H1 (cell line): Measurements from ENCODE around the gene APBA3. TPM values are rescaled to one million over a fixed set of nuclear protein-coding genes. Genes with fewer than 3 reads are reported as not detected.

Source experiments
- ASH2L ChIP-seq: fragments of 200-600, 300-600 bp; sonication (generic); IDR thresholded peaks from one replicate; pipeline ENCODE4 v1.7.1; 2017; ENCODE audit warnings: low read length
- polyA plus RNA-seq, 7 experiments: library from polyadenylated mRNA; depleted of rRNA in 3 of 7; stranded (reverse) in 5 of 7; unstranded in 2 of 7; fragments of >200 nt in 5 of 7; fragments of 200-250 nt in 2 of 7; gene quantifications; 1 replicate in 5 of 7; 2 replicates in 1 of 7; 4 replicates in 1 of 7; pipeline versions ENCODE4 v1.2.1 to v1.2.3, GENCODE V29; 2011 to 2013; ENCODE audit warnings: missing spikeins in 2 of 7, mixed read lengths in 2 of 7
- total RNA-seq: library from RNA; stranded (reverse); fragmentation: NEBNext Ultra II Directional; extraction: Animal tissue kit (Norgen Biotek cat#: 25700); gene quantifications from 2 replicates; pipeline ENCODE4 v1.2.1, GENCODE V29; 2021

Gene APBA3
- total and polyA plus RNA-seq, 2 of the 8 experiments (the other 6 are each of a cell fraction or from before 2014, with no cell fraction given), result 21.4 to 36.9 TPM

DNA sequence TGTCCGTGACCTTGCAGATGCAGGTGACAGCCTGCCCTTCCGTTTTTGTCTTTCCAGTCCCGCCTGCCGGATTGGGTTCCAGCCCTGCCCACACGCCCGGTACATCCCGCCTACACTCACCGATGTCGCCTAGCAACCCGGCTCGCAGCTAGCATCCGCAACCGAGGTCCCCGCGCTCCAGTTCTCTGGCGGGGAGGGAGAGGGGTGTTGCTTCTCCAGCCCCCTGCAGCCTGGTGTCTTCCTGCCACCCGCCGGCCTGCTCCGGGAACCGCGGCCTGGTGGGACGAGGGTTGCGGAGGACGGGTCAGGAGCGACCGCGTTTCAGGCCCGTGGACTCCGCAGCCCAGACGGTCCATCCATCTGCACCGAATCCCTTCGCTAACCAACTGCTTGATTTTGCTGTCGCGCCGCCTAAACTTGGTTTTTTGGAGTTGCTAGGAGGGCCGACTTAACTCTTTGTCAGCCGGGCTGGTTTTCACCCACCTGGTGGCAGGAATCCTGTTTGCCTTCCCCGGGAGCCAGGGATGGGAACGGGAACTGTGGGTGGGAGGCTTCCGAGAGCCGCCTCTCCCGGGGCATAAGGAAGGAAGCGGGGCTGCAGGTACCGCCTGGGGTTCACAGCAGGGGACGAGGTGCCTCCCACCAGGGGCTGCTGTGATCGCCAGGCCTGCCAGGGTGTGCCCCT lies 40.1 kb upstream of the APBA3 start (continued):
- peak; percentile 67 for TF ChIP-seq ASH2L
